Stimulated activated CD4-positive, alpha-beta T cell treated with anti-CD3 and anti-CD28 coated beads, Interleukin-4, amount 100 ng/mL, for 24 hours (primary cell): ENCODE results near the gene COX19.

ENCODE experiments used
- DNase-seq: peaks from one replicate; pipeline ENCODE4 v3.0.0-alpha.2; 2020

The COX19 gene, protein sequence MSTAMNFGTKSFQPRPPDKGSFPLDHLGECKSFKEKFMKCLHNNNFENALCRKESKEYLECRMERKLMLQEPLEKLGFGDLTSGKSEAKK

GRCh38 chr7:974820-975681 lies at the start of gene COX19:
COX19 (minus strand) TSS chr7:975549; CDS start chr7:975509, 40 bp downstream.
- DNase-seq: peak; percentile 90

DNA sequence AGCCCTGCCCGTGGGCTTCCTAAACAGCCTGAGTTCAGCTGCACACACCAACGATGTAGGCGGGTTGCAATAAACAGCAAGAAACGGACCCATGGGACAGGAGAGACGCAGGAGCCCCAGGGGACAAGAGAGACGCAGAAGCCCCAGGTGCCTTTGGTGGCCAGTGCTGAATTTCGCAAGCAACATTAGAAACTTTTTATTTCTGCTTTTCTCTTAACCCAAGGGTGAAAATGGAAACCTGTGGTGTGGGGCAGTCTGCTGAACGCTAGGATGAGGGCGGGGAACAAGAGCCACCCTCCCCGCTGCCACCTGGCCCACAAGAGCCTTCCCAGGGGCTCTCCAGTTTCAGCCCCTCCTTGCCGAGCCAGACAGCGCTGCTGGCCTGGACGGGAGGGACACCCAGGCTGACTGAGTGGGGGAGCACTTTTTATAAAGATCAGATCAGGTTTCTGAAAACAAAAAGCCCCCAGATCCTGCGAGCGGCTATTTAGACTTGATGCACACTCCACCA lies 49.0 kb upstream of the COX19 start:
- DNase-seq: no peak

- DNase-seq: no peak
Measured at GRCh38 chr7:1022801-1023465, 47.6 kb upstream of the COX19 start.

DNA sequence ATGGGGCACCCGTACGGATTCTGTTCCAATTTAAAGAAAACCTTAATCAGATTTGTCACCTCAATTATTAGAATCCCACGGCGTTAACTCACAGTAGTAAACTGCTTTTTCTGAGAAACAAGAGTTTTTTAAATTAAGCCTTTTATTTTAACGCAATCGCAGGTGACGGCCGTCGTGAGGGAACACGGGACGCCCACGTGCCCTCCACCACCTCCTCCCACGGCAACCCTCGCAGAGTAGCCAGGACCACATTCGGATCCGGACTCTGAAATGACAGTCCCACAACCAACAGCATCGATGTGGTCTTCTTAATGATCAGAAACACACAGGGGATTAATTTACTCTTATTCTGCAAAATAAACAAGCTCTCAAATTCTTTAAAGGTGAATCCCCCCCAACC lies 47.0 kb upstream of the COX19 start:
- DNase-seq: no peak

DNA sequence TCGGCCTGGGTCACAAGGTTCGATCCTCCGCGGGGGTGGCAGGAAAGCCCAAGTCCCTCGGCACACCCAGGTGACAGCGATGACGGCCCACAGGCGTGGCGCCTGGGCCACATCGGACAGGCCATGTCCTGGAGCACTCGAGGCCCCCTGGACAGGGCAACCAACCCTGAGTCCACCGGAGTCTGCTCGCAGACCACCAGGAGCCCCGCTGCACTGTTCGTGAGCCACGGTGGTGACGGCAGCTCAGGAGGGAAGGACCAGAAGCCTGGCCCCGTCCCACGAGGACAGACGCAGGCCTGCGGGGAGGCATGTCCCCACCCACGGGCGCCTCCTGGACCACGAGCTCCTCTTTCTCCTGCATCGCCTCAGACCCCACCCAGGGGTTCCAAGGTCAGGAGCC lies 46.6 kb upstream of the COX19 start:
- no peak for DNase-seq

GRCh38 chr7:1021366-1021765 lies 46.0 kb upstream of the COX19 start:
- no peak for DNase-seq

DNA sequence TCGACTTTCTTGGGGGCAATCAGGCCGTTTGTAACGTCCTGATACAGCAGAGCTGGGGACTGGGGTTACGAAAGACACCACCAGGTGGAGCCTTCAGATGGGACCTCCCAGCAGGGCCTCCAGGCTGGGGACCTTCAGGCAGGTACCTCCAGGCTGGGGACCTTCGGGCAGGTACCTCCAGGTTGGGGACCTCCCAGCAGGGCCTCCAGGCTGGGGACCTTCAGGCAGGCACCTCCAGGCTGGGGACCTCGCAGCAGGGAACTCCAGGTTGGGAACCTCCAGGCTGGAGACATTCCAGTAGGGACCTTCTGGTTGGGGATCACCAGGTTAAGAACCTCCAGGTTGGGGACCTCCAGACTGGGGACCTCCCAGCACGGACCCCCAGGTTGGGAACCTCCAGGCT lies 45.5 kb upstream of the COX19 start:
- DNase-seq: no peak

DNA sequence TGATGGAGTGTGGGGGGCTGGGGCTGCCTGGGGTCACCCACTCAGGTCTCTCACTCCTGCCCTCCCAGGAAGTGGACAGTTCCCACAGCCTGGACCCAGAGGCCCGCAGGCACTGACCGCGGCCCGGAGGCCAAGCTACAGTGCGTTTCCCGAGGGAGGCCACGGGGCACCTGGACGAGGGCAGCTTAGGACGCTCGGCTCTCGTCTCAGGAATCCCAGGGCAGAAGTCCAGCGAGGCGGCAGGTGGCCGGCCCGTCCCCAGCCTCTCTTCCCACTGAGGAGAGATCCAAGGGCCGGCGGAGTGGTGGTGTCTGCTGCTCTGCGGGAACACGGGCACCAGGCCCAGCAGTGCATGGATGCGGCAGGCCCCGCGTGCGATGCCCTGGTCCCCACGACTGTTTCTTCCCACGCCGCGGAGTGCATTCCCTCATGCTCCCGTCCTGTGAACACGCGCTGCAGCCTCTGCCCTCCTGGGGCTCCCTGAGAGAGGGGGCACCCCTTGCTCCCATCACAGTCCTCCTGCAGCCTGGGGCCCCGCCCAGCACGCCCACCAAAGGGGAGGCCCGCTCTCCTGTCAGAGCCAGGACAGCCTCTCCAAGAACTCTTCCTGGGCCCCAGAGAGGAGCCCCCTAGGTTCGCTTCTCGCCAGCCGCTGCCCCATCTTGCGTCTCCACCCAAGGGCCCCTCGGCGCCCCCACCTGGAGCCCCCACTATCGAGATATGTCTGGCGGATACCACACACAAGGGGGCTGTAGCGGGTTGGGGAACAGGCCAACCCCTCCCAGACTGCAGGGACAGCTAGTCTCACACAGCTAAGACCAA lies 44.7 kb upstream of the COX19 start:
- DNase-seq: no peak

- no peak for DNase-seq
Measured at GRCh38 chr7:1019255-1019785, 44.0 kb upstream of the COX19 start.

DNA sequence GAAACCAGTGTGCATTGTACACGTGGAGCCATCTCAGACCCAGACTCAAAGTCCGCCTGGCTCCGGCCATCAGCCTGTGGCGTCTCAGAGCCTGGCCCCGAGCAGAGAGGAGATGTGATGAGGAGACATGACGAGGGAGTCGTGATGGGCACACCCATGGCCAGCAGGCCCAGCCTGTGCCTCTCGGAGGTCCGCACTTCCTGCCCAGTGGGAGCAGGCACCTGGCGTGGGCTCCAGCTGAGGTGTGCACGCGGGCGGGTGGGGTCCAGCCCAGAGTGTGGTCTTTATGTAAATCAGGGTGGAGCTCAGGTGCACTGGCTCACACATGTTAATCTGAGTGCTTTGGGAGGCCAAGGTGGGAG lies 43.0 kb upstream of the COX19 start:
- no peak for DNase-seq

- DNase-seq: no peak
Measured at GRCh38 chr7:1017586-1018333, 42.4 kb upstream of the COX19 start.

DNA sequence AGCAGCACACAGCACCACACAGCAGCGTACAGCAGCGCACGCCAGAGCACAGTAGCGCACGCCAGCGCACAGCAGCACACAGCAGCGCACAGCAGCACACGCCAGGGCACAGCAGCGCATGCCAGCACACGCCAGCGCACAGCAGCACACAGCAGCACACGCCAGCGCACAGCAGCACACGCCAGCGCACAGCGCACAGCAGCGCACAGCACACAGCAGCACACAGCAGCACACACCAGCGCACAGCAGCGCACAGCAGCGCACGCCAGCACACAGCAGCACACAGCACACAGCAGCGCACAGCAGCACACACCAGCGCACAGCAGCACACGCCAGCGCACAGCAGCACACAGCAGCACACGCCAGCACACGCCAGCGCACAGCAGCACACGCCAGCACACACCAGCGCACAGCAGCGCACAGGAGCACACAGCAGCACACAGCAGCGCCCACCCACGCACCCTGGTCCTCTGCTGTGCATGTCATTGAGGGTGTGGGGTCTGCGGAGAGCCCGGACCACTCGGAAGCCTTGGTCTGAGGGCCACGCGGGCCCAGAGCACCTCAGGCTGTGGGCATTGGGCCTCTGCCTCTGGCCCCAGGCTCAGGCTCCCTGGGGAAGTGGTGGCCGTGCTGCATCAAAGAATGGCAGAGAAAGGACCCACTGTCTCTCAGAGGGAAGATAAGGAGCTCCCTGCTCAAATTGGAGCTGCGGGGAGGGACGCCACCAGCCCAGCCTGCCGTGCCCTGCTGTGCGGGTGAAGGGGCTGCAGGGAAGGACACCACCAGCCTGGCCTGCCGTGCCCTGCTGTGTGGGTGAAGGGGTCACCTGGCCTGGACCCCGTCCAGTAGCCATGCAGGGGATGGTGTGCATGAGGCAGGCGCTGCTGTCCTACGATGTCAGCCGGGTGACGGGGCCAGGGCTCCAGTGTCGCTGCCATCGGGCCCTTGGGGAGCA lies 41.5 kb upstream of the COX19 start:
- DNase-seq: no peak

DNA sequence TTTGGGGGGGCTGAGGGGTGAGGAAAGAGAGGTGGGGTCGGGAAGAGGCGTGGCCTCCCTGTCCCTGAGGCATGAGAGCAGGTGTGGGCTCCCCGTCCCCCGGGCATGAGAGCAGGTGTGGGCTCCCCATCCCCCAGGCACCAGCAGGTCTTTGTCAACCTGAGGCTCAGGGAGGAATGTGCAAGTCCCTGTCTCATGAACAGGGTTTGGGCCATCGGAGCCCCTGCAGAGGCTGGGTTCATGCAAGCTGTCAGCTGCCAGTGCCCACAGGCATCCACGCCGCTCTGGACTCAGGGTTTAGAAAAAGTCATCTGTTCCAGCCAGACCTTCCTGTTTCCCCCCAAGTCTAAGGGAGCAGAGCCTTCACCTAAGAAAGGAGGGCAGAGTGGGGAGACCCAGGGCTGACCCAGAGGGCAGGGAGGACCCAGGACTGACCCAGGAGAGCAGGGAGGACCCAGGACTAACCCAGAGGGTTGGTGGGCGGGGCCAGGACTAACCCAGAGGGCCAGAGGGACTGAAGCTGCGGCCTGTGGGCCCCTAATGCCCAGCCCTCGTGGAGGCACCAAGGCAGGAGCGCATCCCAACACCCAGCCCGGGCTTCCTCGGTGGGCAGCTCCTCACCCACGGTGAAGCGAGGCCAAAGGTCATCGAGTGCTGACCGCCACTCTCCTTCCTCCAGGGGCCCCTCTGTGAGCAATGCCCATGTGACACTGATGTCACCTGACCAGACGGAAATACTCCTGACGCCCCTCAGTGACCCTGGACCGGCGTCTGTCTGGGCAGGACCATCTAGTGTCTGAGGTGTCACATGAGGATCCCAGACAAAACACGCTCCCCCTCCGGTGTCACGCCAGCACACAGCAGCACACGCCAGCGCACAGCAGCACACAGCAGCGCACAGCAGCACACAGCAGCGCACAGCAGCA lies 40.1 kb upstream of the COX19 start:
- no peak for DNase-seq

GRCh38 chr7:1014681-1015080 lies 39.3 kb upstream of the COX19 start:
- no peak for DNase-seq

GRCh38 chr7:1013581-1013980 lies 38.2 kb upstream of the COX19 start:
- DNase-seq: no peak

GRCh38 chr7:1012716-1013095 lies 37.4 kb upstream of the COX19 start:
- DNase-seq: no peak

GRCh38 chr7:1012004-1012715 lies 36.8 kb upstream of the COX19 start:
- no peak for DNase-seq

- no peak for DNase-seq
Measured at GRCh38 chr7:1011297-1012003, 36.1 kb upstream of the COX19 start.
